Measurements from ENCODE around the gene ZNF630. TPM values are rescaled to one million over a fixed set of nuclear protein-coding genes. Genes with fewer than 3 reads are reported as not detected.
"Not testable (repeated sequence)": the region's sequence is repeated elsewhere in the genome, so short reads cannot be mapped to it uniquely, and the experiment has no call there.

Gene ZNF630
- total and polyA plus RNA-seq, 9 donors, result 2.8 to 6.9 (median 4.1) TPM

DNA sequence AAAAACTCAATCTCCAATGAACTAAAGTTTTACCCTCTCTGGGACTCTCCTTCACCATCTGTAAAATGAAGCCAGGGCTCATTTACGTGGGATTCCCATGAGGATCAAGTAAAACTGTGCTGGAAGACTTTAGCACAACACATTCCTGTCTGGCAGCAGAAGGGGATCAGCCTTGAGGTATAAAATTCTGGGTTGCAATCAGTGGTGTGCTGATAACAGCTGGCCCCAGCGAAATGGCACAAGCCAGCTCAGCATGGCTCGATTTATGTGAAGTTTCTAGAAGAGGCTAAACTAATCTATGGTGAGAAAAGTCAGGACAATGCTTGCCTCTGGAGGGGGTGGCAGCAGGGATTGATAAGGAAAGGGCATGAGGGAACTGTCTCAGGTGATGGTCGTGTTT lies 28.4 kb downstream of the ZNF630 start:
- TF ChIP-seq, protein P1, sequence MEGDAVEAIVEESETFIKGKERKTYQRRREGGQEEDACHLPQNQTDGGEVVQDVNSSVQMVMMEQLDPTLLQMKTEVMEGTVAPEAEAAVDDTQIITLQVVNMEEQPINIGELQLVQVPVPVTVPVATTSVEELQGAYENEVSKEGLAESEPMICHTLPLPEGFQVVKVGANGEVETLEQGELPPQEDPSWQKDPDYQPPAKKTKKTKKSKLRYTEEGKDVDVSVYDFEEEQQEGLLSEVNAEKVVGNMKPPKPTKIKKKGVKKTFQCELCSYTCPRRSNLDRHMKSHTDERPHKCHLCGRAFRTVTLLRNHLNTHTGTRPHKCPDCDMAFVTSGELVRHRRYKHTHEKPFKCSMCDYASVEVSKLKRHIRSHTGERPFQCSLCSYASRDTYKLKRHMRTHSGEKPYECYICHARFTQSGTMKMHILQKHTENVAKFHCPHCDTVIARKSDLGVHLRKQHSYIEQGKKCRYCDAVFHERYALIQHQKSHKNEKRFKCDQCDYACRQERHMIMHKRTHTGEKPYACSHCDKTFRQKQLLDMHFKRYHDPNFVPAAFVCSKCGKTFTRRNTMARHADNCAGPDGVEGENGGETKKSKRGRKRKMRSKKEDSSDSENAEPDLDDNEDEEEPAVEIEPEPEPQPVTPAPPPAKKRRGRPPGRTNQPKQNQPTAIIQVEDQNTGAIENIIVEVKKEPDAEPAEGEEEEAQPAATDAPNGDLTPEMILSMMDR (IDR thresholded peaks at IDR 0.05), result no peak
- no peak for TF ChIP-seq EP300 (IDR thresholded peaks at IDR 0.05)
- TF ChIP-seq POLR2A (IDR thresholded peaks at IDR 0.05), result no peak
- peaks cover 4% of the 10 kb centered on the region for H3K4me1 ChIP-seq (ENCODE audit: insufficient read depth)
- H3K4me3 ChIP-seq, result no peak overlapping the region
- WGBS, 3 donors, result 38 to 53% (median 45%) methylated on average over 4 of the region's 4 CpGs
- no peaks in the 10 kb centered on the region for H3K27me3 ChIP-seq
- H3K27ac ChIP-seq, result no peak overlapping the region
- intact Hi-C loops (cut with DNase I), result no loop called here
- H3K36me3 ChIP-seq, result no peaks in the 10 kb centered on the region
- no peaks in the 10 kb centered on the region for H3K9me3 ChIP-seq
- no peak for DNase-seq

DNA sequence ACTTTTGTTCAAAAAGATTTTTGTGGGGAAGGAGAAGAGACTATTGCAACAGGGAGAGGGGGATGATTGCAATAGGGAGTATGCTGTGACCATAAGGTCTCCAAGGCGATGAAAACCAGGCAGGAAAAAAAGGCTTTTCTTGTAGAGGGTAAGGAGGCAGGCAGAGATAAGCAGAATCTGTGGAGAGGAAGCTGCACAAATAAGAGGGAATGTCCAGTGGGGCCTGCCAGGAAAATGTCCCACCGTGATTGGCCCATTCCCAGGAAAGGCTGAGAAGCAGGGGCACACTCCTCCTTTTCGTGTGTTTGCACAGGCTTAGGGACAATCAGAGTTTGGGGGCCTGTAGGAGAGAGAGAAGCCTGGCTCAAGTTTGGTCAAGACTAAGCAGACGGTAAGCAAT lies 35.5 kb downstream of the ZNF630 start:
- Histone ChIP-seq H3K9me3 (no peaks in the 10 kb centered on the region), H3K4me3 (no peak overlapping the region), H3K27ac (no peak overlapping the region), H3K4me1 (ENCODE audit: insufficient read depth) (no peaks in the 10 kb centered on the region), H3K36me3 (no peaks in the 10 kb centered on the region), H3K27me3 (no peaks in the 10 kb centered on the region)
- DNase-seq, result no peak
- 27 to 34% (median 27%) methylated on average over 4 of the region's 4 CpGs for WGBS, 3 donors
- intact Hi-C loops (cut with DNase I), result no loop called here
- TF ChIP-seq, protein P1 (IDR thresholded peaks at IDR 0.05), result no peak

DNA sequence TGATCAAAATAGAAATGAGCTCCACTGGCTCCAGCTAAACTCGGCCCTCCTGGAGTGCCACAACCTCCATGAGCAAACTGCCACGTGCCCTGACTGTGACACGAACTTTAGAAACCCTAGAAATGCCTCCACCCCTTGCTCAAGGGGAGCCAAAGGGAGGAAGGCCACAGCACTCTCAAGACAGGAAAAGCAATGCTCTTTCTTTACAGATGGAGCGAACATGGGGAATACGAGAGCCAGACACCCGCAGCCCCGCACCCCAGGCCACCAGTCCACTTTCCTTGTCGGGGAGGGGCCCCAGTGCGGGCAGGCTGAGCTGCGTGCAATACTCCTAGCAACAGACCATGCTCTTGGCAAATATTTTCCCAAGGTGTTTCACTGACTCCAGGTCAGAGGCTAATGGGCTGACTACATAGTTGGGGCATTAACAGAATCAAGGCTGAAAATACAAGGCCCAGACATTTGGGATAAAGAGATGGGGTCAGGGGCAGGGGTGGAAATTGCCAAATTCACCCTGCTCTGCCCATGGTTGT lies 40.7 kb downstream of the ZNF630 start:
- H3K27ac ChIP-seq; H3K4me1 ChIP-seq (ENCODE audit: insufficient read depth); H3K9me3 ChIP-seq; H3K36me3 ChIP-seq; DNase-seq; H3K4me3 ChIP-seq; H3K27me3 ChIP-seq; intact Hi-C loops (cut with DNase I): not testable (repeated sequence)
- 74 to 78% (median 76%) methylated on average over 10 of the region's 10 CpGs for WGBS, 3 donors

DNA sequence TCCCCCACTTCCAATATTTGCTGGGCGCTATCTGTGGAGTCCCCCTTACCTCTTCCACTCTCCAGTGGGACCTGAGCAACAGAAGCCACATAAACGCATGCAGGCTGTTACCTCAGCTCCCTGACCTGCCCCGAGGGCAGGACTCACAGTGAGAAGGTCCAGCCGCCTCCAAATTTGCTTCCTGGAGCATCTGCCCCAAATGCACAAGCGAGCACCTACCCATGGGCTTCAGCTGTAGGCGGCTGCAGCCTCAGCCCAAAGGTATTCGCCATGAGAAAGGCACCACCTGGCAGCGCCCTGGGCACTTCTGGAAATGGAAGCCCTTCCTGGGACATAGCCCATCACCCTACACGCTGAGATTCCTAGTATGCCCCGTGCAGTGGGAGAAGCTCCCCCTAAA lies 41.2 kb downstream of the ZNF630 start:
- TF ChIP-seq EP300 (IDR thresholded peaks at IDR 0.05), result no peak
- Histone ChIP-seq H3K9me3 (no peaks in the 10 kb centered on the region), H3K36me3 (no peaks in the 10 kb centered on the region), H3K4me1 (ENCODE audit: insufficient read depth) (no peaks in the 10 kb centered on the region), H3K27ac (no peak overlapping the region), H3K4me3 (no peak overlapping the region), H3K27me3 (no peaks in the 10 kb centered on the region)
- 75 to 84% (median 78%) methylated on average over 10 of the region's 10 CpGs for WGBS, 3 donors
- intact Hi-C loops (cut with DNase I), result no loop called here
- no peak for DNase-seq

DNA sequence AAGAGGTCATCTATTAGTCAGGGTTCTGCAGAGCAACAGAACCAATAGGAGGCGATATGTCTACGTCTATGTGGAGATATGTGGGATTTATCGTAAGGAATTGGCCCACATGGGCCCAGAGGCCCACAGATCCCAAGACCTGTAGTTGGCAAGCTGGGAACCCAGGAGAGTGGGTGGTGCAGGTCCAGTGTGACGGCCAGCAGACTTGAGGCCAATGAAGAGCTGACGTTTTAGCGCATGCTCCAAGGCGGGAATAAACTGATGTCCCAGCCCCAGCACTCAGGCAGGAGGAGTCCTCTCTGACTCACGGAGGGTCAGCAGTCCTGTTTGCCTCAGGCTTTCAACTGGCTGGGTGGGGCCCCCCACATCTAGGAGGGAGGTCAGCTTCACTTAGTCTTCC lies 43.3 kb downstream of the ZNF630 start:
- Histone ChIP-seq H3K27me3 (no peaks in the 10 kb centered on the region), H3K4me3 (no peak overlapping the region), H3K27ac (no peak overlapping the region), H3K36me3 (no peaks in the 10 kb centered on the region), H3K4me1 (ENCODE audit: insufficient read depth) (no peaks in the 10 kb centered on the region), H3K9me3 (no peaks in the 10 kb centered on the region)
- no peak for DNase-seq
- TF ChIP-seq EP300 (IDR thresholded peaks at IDR 0.05) (no peak), POLR2A (IDR thresholded peaks at IDR 0.05) (no peak)
- TF ChIP-seq, protein P1 (IDR thresholded peaks at IDR 0.05), result no peak
- intact Hi-C loops (cut with DNase I), result loop anchor here in 2 of 4 donors (10.0 kb wide), 1 partner anchor 173 kb away; no protein-coding TSS in a partner anchor
- WGBS, 3 donors, result 83 to 88% (median 87%) methylated on average over 8 of the region's 8 CpGs

- H3K4me1 ChIP-seq (ENCODE audit: insufficient read depth); H3K9me3 ChIP-seq; H3K27ac ChIP-seq; H3K36me3 ChIP-seq; H3K27me3 ChIP-seq; H3K4me3 ChIP-seq; DNase-seq: not testable (repeated sequence)
- 34 to 60% (median 52%) methylated on average over 3 to 4 of the region's 4 CpGs for WGBS, 3 donors
- intact Hi-C loops (cut with DNase I), result loop anchor here in 2 of 4 donors (10.0 kb wide), 1 partner anchor 173 kb away; no protein-coding TSS in a partner anchor
Observed at GRCh38 chrX:48027545-48027944, 43.9 kb downstream of the ZNF630 start.
